ENCODE data around the gene MAZ. TPM values are rescaled to one million over a fixed set of nuclear protein-coding genes. Genes with fewer than 3 reads are reported as not detected.

Gene MAZ
- total and polyA plus RNA-seq, 2 of the 13 experiments (the other 11 are each of a cell fraction or from before 2014, with no cell fraction given) = 203 to 277 TPM

DNA sequence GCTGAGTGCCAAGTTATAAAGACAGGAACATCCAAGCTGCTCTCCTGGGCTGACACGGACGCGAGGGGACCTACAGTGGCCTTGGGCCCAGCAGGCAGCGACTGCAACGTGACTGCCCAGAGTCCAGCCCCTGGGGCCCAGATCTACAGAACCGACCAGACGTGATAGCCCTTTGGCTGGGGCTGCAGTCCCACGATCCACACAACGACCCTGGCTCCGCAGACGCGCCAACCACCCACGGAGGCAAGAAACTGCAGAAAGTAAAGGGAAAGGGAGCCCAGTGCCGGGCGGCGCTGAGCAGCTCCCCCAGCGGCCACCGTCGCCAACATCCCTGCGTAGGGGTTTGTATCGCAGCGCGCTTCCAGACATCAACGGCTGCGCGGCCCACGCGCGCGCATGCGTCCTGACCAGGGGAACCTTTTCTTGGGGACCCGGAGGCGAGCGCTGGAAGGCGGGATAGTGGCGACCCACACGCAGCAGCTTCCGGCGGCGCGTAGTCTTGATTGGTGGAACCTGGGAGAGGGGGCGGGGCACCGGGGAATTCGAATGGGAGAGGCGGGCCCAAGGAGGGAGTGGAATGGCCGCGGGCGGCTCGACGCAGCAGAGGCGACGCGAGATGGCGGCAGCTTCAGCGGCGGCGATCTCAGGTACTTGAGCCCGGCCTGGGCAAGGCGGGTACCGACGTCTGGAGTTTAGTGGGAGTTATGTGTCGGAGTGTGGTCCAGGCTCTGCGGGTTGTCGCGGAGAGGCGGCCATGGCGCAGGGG lies 16.0 kb upstream of the MAZ start, which contains the start of gene KIF22 (continued):
- TF ChIP-seq, protein P1, sequence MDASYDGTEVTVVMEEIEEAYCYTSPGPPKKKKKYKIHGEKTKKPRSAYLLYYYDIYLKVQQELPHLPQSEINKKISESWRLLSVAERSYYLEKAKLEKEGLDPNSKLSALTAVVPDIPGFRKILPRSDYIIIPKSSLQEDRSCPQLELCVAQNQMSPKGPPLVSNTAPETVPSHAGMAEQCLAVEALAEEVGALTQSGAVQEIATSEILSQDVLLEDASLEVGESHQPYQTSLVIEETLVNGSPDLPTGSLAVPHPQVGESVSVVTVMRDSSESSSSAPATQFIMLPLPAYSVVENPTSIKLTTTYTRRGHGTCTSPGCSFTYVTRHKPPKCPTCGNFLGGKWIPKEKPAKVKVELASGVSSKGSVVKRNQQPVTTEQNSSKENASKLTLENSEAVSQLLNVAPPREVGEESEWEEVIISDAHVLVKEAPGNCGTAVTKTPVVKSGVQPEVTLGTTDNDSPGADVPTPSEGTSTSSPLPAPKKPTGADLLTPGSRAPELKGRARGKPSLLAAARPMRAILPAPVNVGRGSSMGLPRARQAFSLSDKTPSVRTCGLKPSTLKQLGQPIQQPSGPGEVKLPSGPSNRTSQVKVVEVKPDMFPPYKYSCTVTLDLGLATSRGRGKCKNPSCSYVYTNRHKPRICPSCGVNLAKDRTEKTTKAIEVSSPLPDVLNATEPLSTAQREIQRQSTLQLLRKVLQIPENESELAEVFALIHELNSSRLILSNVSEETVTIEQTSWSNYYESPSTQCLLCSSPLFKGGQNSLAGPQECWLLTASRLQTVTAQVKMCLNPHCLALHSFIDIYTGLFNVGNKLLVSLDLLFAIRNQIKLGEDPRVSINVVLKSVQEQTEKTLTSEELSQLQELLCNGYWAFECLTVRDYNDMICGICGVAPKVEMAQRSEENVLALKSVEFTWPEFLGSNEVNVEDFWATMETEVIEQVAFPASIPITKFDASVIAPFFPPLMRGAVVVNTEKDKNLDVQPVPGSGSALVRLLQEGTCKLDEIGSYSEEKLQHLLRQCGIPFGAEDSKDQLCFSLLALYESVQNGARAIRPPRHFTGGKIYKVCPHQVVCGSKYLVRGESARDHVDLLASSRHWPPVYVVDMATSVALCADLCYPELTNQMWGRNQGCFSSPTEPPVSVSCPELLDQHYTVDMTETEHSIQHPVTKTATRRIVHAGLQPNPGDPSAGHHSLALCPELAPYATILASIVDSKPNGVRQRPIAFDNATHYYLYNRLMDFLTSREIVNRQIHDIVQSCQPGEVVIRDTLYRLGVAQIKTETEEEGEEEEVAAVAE (CRISPR knock-in tag; IDR thresholded peaks at IDR 0.05; ENCODE audit: borderline replicate concordance) = 0 out of 2 replicates have a peak, but pooled peaks have one; percentile 54
- TF ChIP-seq ZNF782 (CRISPR knock-in tag; IDR thresholded peaks at IDR 0.05; ENCODE audit: borderline replicate concordance) = no peak; the same call in 1 of the 2 replicates
- peak; percentile 82; the same call in 1 of the 2 replicates for TF ChIP-seq ARID2 (CRISPR knock-in tag; IDR thresholded peaks at IDR 0.05; ENCODE audit: borderline replicate concordance)
- TF ChIP-seq ZNF335 (CRISPR knock-in tag; IDR thresholded peaks at IDR 0.05) = 0 out of 2 replicates have a peak, but pooled peaks have one; percentile 51

Measured in HepG2 (cell line).